CD14-positive monocyte (primary cell): Measurements from ENCODE around the gene MYO3B. TPM values are rescaled to one million over a fixed set of nuclear protein-coding genes. Genes with fewer than 3 reads are reported as not detected.

Source experiments
- DNase-seq, 3 donors: peaks; one replicate each; pipeline ENCODE4 v3.0.0-alpha.2; 2011 to 2022
- H2AFZ ChIP-seq: 2 replicates; pipeline ENCODE4 v1.6.0; 2012; ENCODE audit warnings: mild to moderate bottlenecking, low read depth, low read length, inconsistent platforms; ENCODE audit not compliant: insufficient read depth, poor library complexity, severe bottlenecking
- H3K27ac ChIP-seq, 2 donors: 1 replicate in 1 of 2; 2 replicates in 1 of 2; pipeline ENCODE4 v1.5.1; 2012 to 2013; ENCODE audit warnings: low read length in 2 of 2, control low read depth in 1 of 2, inconsistent platforms in 1 of 2, low read depth in 1 of 2, mild to moderate bottlenecking in 1 of 2
- H3K27me3 ChIP-seq, 2 donors: one replicate each; pipeline versions ENCODE4 v1.6.0 to v1.6.1; 2011 to 2013; ENCODE audit warnings: low read length in 2 of 2; ENCODE audit not compliant: control insufficient read depth in 2 of 2, insufficient read depth in 2 of 2
- H3K36me3 ChIP-seq, 2 donors: replicated peaks in 1 of 2; 1 replicate in 1 of 2; 2 replicates in 1 of 2; pipeline versions ENCODE4 v1.5.1 to v1.6.1; 2012 to 2013; ENCODE audit warnings: low read length in 2 of 2, control low read depth in 1 of 2, inconsistent platforms in 1 of 2, mild to moderate bottlenecking in 1 of 2; ENCODE audit not compliant: insufficient read depth in 2 of 2, control insufficient read depth in 1 of 2
- H3K4me1 ChIP-seq, 2 donors: 1 replicate in 1 of 2; 2 replicates in 1 of 2; pipeline versions ENCODE4 v1.5.1 to v1.6.1; 2012 to 2013; ENCODE audit warnings: low read length in 2 of 2, control low read depth in 1 of 2, inconsistent platforms in 1 of 2, mild to moderate bottlenecking in 1 of 2, moderate library complexity in 1 of 2; ENCODE audit not compliant: insufficient read depth in 2 of 2, control insufficient read depth in 1 of 2
- H3K4me2 ChIP-seq: replicated peaks from 2 replicates; pipeline ENCODE3; 2012; ENCODE audit warnings: low read length, moderate library complexity, mild to moderate bottlenecking; ENCODE audit not compliant: poor library complexity, severe bottlenecking; ENCODE audit errors: extremely low read depth
- H3K4me3 ChIP-seq, 3 experiments: fragments of 200-600 bp in 1 of 3; sonication (generic) in 1 of 3; replicated peaks in 1 of 3; 1 replicate in 2 of 3; 2 replicates in 1 of 3; pipeline ENCODE4 v1.5.1; 2011 to 2013; ENCODE audit warnings: low read length in 3 of 3, mild to moderate bottlenecking in 3 of 3, control low read depth in 2 of 3, low read depth in 2 of 3, inconsistent platforms in 1 of 3, moderate library complexity in 1 of 3
- H3K79me2 ChIP-seq: 2 replicates; pipeline ENCODE4 v1.6.0; 2012; ENCODE audit warnings: mild to moderate bottlenecking, control low read depth, inconsistent platforms, low read length, moderate library complexity; ENCODE audit not compliant: insufficient read depth
- H3K9ac ChIP-seq: 2 replicates; pipeline ENCODE4 v1.6.0; 2017; ENCODE audit warnings: low read length, mild to moderate bottlenecking; ENCODE audit not compliant: insufficient read depth, poor library complexity, severe bottlenecking
- H3K9me3 ChIP-seq, 2 donors: replicated peaks in 1 of 2; 1 replicate in 1 of 2; 2 replicates in 1 of 2; pipeline versions ENCODE4 v1.5.1 to v1.6.1; 2012 to 2013; ENCODE audit warnings: low read length in 2 of 2, control low read depth in 1 of 2; ENCODE audit not compliant: control insufficient read depth in 1 of 2, insufficient read depth in 1 of 2
- H4K20me1 ChIP-seq: 2 replicates; pipeline ENCODE4 v1.6.0; 2012; ENCODE audit warnings: mild to moderate bottlenecking, low read length, control low read depth, moderate library complexity; ENCODE audit not compliant: insufficient read depth
- H3K27ac Mint-ChIP-seq, 7 donors: one replicate each; pipeline ENCODE4 v1.8.0; 2020; ENCODE audit warnings: mild to moderate bottlenecking in 7 of 7, mixed read lengths in 7 of 7, moderate library complexity in 6 of 7, inconsistent platforms in 2 of 7
- H3K27me3 Mint-ChIP-seq, 3 donors: one replicate each; pipeline ENCODE4 v1.8.0; 2021 to 2022; ENCODE audit warnings: low read depth in 3 of 3, mild to moderate bottlenecking in 3 of 3, mixed read lengths in 3 of 3, moderate library complexity in 3 of 3, inconsistent platforms in 1 of 3
- H3K36me3 Mint-ChIP-seq, 2 donors: one replicate each; pipeline ENCODE4 v1.8.0; 2020; ENCODE audit warnings: mixed read lengths in 2 of 2, inconsistent platforms in 1 of 2, mild to moderate bottlenecking in 1 of 2
- H3K4me1 Mint-ChIP-seq: one replicate; pipeline ENCODE4 v1.8.0; 2020; ENCODE audit warnings: mild to moderate bottlenecking, mixed read lengths
- H3K4me3 Mint-ChIP-seq, 2 donors: one replicate each; pipeline ENCODE4 v1.8.0; 2020; ENCODE audit warnings: mild to moderate bottlenecking in 2 of 2, mixed read lengths in 2 of 2, moderate library complexity in 1 of 2
- H3K9me3 Mint-ChIP-seq, 7 donors: one replicate each; pipeline ENCODE4 v1.8.0; 2020 to 2022; ENCODE audit warnings: mixed read lengths in 7 of 7, mild to moderate bottlenecking in 6 of 7, moderate library complexity in 6 of 7, inconsistent platforms in 2 of 7
- CTCF ChIP-seq: fragments of 200-600 bp; IDR thresholded peaks from one replicate; pipeline ENCODE4 v1.8.0; 2022; ENCODE audit warnings: antibody characterized with exemption, mild to moderate bottlenecking
- WGBS: methylation state at CpG from one replicate; pipeline ENCODE4 v1.1.5; 2013; ENCODE audit warnings: missing lambda C conversion rate; ENCODE audit not compliant: insufficient coverage; 5-methylcytosine and 5-hydroxymethylcytosine counted together
- intact Hi-C, 2 donors: fragments of 100-400 bp; cut with micrococcal nuclease; formaldehyde crosslinking; loops; one replicate each; pipeline versions ENCODE4 v1.15.0 to v1.15.1; 2023
- polyA plus RNA-seq, 3 donors: library from polyadenylated mRNA; depleted of rRNA in 1 of 3; unstranded in 2 of 3; stranded (reverse) in 1 of 3; fragments of 300-500 nt in 2 of 3; fragments of >200 nt in 1 of 3; fragmentation: Illumina TruSeq in 2 of 3; gene quantifications; 1 replicate in 2 of 3; 2 replicates in 1 of 3; pipeline ENCODE4 v1.2.3, GENCODE V29; 2012 to 2021

Gene MYO3B
- polyA plus RNA-seq, 3 donors: not detected

GRCh38 chr2:170181602-170182001, 3.7 kb downstream of the MYO3B start:
- no peak for DNase-seq
- no peak overlapping the region for H3K4me3 Mint-ChIP-seq
- H3K36me3 Mint-ChIP-seq: no peaks in the 10 kb centered on the region
- no peaks in the 10 kb centered on the region for H3K4me1 ChIP-seq
- no peak overlapping the region for H2AFZ ChIP-seq
- no peak overlapping the region for H3K9ac ChIP-seq
- H3K4me1 Mint-ChIP-seq: no peaks in the 10 kb centered on the region
- H3K27ac Mint-ChIP-seq: no peak overlapping the region
- H3K4me3 ChIP-seq: no peak overlapping the region
- H3K36me3 ChIP-seq: no peaks in the 10 kb centered on the region
- H3K27ac ChIP-seq: no peak overlapping the region
- no peak overlapping the region for H3K4me2 ChIP-seq
- no peaks in the 10 kb centered on the region for H3K27me3 Mint-ChIP-seq
- intact Hi-C loops: no loop called here
- WGBS: no CpG with 5 or more reads among the region's 5 CpGs
- no peaks in the 10 kb centered on the region for H3K79me2 ChIP-seq
- no peaks in the 10 kb centered on the region for H3K9me3 ChIP-seq
- H3K9me3 Mint-ChIP-seq: peaks cover 2 to 12% (median 6%) of the 10 kb centered on the region in 7 donors
- no peaks in the 10 kb centered on the region for H4K20me1 ChIP-seq
- no peak for TF ChIP-seq CTCF
- H3K27me3 ChIP-seq: no peaks in the 10 kb centered on the region

- Histone ChIP-seq H3K79me2 (no peaks in the 10 kb centered on the region), H3K36me3 (no peaks in the 10 kb centered on the region), H2AFZ (no peak overlapping the region), H3K27me3 (no peaks in the 10 kb centered on the region), H3K9ac (no peak overlapping the region), H3K27ac (no peak overlapping the region), H3K4me2 (no peak overlapping the region), H3K4me1 (no peaks in the 10 kb centered on the region), H4K20me1 (no peaks in the 10 kb centered on the region), H3K9me3 (peaks cover 0 to under 1% of the 10 kb centered on the region in 2 donors), H3K4me3 (no peak overlapping the region)
- TF ChIP-seq CTCF: no peak
- Mint-ChIP-seq H3K36me3 (no peaks in the 10 kb centered on the region), H3K27ac (no peak overlapping the region), H3K27me3 (peaks cover 0 to 1% (median 0%) of the 10 kb centered on the region in 3 donors), H3K4me1 (no peaks in the 10 kb centered on the region), H3K9me3 (peaks cover 7 to 33% (median 14%) of the 10 kb centered on the region in 7 donors), H3K4me3 (no peak overlapping the region)
- DNase-seq: no peak
- intact Hi-C loops: no loop called here
These were observed 7.4 kb downstream of the MYO3B start for GRCh38 chr2:170185319-170185718.
